Panc1 (cell line): ENCODE data around the gene CEBPA. TPM values are rescaled to one million over a fixed set of nuclear protein-coding genes. Genes with fewer than 3 reads are reported as not detected.

Experiments used
- ATAC-seq: fragments of 200-7000 bp; cut with Tn5 transposase; 2 replicates; pipeline ENCODE4 v1.9.1; 2020; ENCODE audit warnings: mild to moderate bottlenecking, moderate library complexity
- BruUV-seq: library from RNA; stranded (reverse); fragments of 400-500 nt; replicated peaks from 2 replicates; lab custom pipeline; 2021; lab: Mats Ljungman, UMichigan
- CTCF ChIA-PET: fragments of 300-600 bp; sonication (Branson Sonifier 250); formaldehyde crosslinking; loops from one replicate; lab custom pipeline; 2022; ENCODE audit warnings: antibody characterized with exemption; lab: Charles Lee
- POLR2A ChIA-PET: fragments of 300-600 bp; sonication (Branson Sonifier 250); formaldehyde crosslinking; loops from one replicate; lab custom pipeline; 2022; ENCODE audit warnings: antibody characterized with exemption; lab: Charles Lee
- DNase-seq: peaks from one replicate; pipeline ENCODE4 v3.0.0-alpha.2; 2010; ENCODE audit warnings: low read depth, low spot score
- H3K27ac ChIP-seq: 2 replicates; pipeline ENCODE4 v1.5.1; 2011; ENCODE audit warnings: mild to moderate bottlenecking, low read length, inconsistent platforms
- H3K27me3 ChIP-seq: fragments of 200-500 bp; sonication (Bioruptor generic); 2 replicates; pipeline ENCODE4 v1.6.0; 2014; ENCODE audit warnings: low read length, inconsistent platforms; ENCODE audit not compliant: control insufficient read depth, insufficient read depth
- H3K36me3 ChIP-seq: fragments of 200-500 bp; sonication (Bioruptor generic); 2 replicates; pipeline ENCODE4 v1.5.1; 2014; ENCODE audit warnings: inconsistent platforms, mild to moderate bottlenecking, low read length, moderate library complexity; ENCODE audit not compliant: control insufficient read depth, insufficient read depth
- H3K4me1 ChIP-seq: 2 replicates; pipeline ENCODE4 v1.5.1; 2011; ENCODE audit warnings: inconsistent platforms, mild to moderate bottlenecking, low read length, moderate library complexity; ENCODE audit not compliant: control insufficient read depth, insufficient read depth
- H3K4me3 ChIP-seq, 2 experiments: 2 replicates each; pipeline ENCODE4 v1.5.1; 2011 to 2012; ENCODE audit warnings: low read depth in 2 of 2, low read length in 2 of 2, mild to moderate bottlenecking in 2 of 2, inconsistent platforms in 1 of 2, moderate library complexity in 1 of 2
- H3K9me3 ChIP-seq: fragments of 200-500 bp; sonication (Bioruptor generic); 2 replicates; pipeline ENCODE4 v1.5.1; 2014; ENCODE audit warnings: low read depth, mild to moderate bottlenecking, inconsistent platforms, low read length, moderate library complexity; ENCODE audit not compliant: control insufficient read depth, insufficient read depth
- CTCF ChIP-seq: fragments of 450-650 bp; IDR thresholded peaks from 2 replicates; pipeline ENCODE4 v1.5.1; 2017; ENCODE audit warnings: mild to moderate bottlenecking
- POLR2AphosphoS5 ChIP-seq: IDR thresholded peaks from 2 replicates; pipeline ENCODE4 v1.6.1; 2012; ENCODE audit warnings: mild to moderate bottlenecking, low read depth, low read length, moderate library complexity
- SIN3A ChIP-seq: IDR thresholded peaks from 2 replicates; pipeline ENCODE4 v1.6.1; 2012; ENCODE audit warnings: low read depth, mild to moderate bottlenecking, low read length, moderate library complexity, borderline replicate concordance; ENCODE audit not compliant: insufficient read depth
- TCF7L2 ChIP-seq: IDR thresholded peaks from 2 replicates; pipeline ENCODE4 v1.6.1; 2011; ENCODE audit warnings: mild to moderate bottlenecking, low read depth, low read length, inconsistent platforms
- in situ Hi-C: cut with HindIII; loops from 2 replicates; pipeline ENCODE4 v1.10.0; 2016; ENCODE audit warnings: low sequenced_read_pairs, low pct_unique_long_range_greater_than_20kb
- intact Hi-C: fragments of 100-400 bp; cut with micrococcal nuclease; formaldehyde crosslinking; loops from one replicate; pipeline ENCODE4 v1.10.0; 2022; ENCODE audit not compliant: unreplicated experiment
- total RNA-seq: library from RNA; stranded (reverse); gene quantifications from one replicate; pipeline ENCODE4 v1.2.1, GENCODE V29; 2021; ENCODE audit not compliant: unreplicated experiment
- TF ChIP-seq, protein P1 (sequence below), 2 experiments: IDR thresholded peaks; 2 replicates each; pipeline ENCODE4 v1.6.1; 2011 to 2012; ENCODE audit warnings: low read depth in 2 of 2, control low read depth in 1 of 2, low read length in 1 of 2, mild to moderate bottlenecking in 1 of 2, moderate library complexity in 1 of 2; ENCODE audit not compliant: insufficient read depth in 1 of 2

Gene CEBPA
- total RNA-seq, 1 experiment from 2014 or later = 1.6 TPM

DNA sequence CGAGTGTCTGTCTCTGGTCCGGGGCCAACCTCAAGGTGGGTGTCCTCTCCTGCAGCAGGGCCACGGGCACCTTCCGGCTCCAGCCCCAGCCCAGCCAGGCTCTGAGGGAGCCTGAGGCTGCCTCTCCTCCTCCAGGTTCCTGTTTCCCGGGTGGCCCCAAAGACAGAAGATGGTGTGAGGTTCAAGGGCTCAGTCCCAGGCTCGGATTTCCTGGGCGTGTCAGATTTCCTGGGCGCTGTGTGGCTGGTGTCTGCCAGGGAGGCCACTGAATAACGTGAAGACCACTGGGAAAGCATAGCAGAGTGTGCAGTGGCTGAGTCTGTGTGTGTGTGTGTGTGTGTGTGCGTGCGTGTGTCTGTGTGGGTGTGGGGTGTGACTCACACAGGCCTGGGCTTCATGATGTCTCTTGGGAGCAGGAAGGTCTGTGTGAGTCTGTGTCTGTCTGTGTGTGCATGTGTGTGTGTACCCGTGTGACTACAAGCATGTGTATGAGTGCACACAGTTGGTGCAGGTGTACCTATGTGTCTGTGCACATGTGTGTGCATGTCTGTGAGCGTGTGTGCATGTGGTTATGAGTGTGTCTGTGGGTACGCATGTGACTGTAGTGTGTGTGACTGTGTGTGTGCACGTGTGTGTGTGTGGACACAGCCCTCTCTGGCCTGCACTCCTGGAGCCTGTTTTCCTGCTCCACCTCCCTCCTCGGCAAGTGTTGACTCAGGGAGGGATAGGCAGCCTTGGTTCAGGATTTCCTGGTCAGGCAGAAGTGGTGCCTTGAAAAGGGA is 28.3 kb downstream of the CEBPA start:
- ChIA-PET CTCF (no interaction called here), POLR2A (interaction anchor here (0.6 kb wide), 1 partner anchor 412 kb away, joined by 4 read pairs; no protein-coding TSS in a partner anchor)
- in situ Hi-C loops (no loop called here), intact Hi-C loops (no loop called here)
- Histone ChIP-seq H3K4me3 (no peak overlapping the region), H3K36me3 (no peaks in the 10 kb centered on the region), H3K27me3 (no peaks in the 10 kb centered on the region), H3K4me1 (peaks cover 10% of the 10 kb centered on the region), H3K9me3 (no peaks in the 10 kb centered on the region), H3K27ac (no peak overlapping the region)
- TF ChIP-seq CTCF = no peak
- TF ChIP-seq SIN3A = no peak
- no peak for TF ChIP-seq TCF7L2
- TF ChIP-seq, protein P1, sequence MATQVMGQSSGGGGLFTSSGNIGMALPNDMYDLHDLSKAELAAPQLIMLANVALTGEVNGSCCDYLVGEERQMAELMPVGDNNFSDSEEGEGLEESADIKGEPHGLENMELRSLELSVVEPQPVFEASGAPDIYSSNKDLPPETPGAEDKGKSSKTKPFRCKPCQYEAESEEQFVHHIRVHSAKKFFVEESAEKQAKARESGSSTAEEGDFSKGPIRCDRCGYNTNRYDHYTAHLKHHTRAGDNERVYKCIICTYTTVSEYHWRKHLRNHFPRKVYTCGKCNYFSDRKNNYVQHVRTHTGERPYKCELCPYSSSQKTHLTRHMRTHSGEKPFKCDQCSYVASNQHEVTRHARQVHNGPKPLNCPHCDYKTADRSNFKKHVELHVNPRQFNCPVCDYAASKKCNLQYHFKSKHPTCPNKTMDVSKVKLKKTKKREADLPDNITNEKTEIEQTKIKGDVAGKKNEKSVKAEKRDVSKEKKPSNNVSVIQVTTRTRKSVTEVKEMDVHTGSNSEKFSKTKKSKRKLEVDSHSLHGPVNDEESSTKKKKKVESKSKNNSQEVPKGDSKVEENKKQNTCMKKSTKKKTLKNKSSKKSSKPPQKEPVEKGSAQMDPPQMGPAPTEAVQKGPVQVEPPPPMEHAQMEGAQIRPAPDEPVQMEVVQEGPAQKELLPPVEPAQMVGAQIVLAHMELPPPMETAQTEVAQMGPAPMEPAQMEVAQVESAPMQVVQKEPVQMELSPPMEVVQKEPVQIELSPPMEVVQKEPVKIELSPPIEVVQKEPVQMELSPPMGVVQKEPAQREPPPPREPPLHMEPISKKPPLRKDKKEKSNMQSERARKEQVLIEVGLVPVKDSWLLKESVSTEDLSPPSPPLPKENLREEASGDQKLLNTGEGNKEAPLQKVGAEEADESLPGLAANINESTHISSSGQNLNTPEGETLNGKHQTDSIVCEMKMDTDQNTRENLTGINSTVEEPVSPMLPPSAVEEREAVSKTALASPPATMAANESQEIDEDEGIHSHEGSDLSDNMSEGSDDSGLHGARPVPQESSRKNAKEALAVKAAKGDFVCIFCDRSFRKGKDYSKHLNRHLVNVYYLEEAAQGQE (IDR thresholded peaks at IDR 0.05; ENCODE audit: insufficient read depth in 1 of 2, low read depth in 2 of 2, low read length in 1 of 2) = no peak
- no peak for TF ChIP-seq POLR2AphosphoS5
- peak; percentile 66; the same call in 1 of the 2 replicates for ATAC-seq
- no TSS peak for BruUV-seq
- DNase-seq = no peak

DNA sequence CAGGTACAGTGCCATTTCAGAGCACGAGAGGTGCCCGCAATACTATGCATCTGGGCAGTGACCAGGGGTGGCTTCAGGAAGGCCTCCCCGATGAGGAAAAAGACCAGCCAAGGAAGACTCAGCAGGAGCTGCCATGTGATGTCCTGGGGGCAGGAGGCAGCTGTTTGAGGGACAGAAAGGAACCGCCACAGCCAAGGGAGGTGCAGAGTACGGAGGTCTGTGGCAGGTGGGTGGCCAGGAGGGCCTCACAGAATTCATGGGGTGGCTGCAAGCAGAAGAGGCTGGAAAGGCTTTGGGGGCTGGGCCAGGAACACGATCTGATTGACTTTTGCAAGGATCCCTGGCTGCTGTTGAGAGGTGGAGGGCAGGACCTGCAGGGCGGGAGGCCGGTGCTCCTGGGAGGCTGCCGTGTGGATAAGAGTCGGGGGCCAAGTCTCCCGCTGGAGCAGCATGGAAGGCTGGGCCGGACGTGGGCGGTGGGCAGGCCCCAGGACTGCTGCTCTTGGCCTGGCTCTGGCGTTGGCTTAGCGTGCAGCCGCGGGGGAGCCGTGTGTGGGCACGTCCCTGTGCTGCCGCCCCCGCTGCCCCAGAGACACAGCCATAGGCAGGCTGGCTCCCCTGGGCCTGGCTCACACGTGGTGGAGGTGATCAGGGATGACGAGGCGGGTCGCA is 29.1 kb downstream of the CEBPA start:
- ChIA-PET POLR2A (no interaction called here), CTCF (no interaction called here)
- Histone ChIP-seq H3K4me1 (peaks cover 3% of the 10 kb centered on the region), H3K4me3 (no peak overlapping the region), H3K36me3 (no peaks in the 10 kb centered on the region), H3K27me3 (no peaks in the 10 kb centered on the region), H3K9me3 (no peaks in the 10 kb centered on the region), H3K27ac (no peak overlapping the region)
- ATAC-seq = no peak
- intact Hi-C loops (no loop called here), in situ Hi-C loops (no loop called here)
- TF ChIP-seq, protein P1 (IDR thresholded peaks at IDR 0.05; ENCODE audit: insufficient read depth in 1 of 2, low read depth in 2 of 2, low read length in 1 of 2) = no peak
- no peak for TF ChIP-seq CTCF
- no peak for TF ChIP-seq SIN3A
- TF ChIP-seq POLR2AphosphoS5 = no peak
- TF ChIP-seq TCF7L2 = no peak
- BruUV-seq = no TSS peak
- DNase-seq = no peak
